Activated CD4-positive, CD25-positive, alpha-beta regulatory T cell (primary cell): Measurements from ENCODE around the gene CCDC134.
"Not testable (repeated sequence)": the region's sequence is repeated elsewhere in the genome, so short reads cannot be mapped to it uniquely, and the experiment has no call there.

Experiments used
- DNase-seq, 4 experiments: peaks; one replicate each; lab custom pipeline; 2025; lab: John Stamatoyannopoulos, UW

Gene CCDC134

DNA sequence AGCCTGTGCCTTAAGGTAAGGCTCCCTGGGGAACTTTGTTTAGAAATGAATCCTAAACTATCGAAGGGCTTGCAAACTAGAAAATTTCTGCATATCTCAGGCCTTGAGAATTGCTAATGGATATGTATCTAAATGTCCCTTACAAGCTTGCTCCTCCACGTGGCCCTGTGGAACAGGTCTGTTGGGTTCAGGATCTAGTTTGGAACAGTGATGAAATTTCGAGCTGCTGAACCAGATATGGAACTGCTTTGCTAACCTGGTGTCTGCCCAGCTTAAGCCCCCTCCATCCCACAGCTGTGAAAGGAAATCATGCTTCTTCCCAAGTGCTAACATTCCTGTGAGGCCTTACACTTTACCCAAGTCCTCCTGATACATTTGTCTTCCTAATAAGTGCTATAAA, 44.0 kb downstream of the CCDC134 start:
- DNase-seq = no peak

DNA sequence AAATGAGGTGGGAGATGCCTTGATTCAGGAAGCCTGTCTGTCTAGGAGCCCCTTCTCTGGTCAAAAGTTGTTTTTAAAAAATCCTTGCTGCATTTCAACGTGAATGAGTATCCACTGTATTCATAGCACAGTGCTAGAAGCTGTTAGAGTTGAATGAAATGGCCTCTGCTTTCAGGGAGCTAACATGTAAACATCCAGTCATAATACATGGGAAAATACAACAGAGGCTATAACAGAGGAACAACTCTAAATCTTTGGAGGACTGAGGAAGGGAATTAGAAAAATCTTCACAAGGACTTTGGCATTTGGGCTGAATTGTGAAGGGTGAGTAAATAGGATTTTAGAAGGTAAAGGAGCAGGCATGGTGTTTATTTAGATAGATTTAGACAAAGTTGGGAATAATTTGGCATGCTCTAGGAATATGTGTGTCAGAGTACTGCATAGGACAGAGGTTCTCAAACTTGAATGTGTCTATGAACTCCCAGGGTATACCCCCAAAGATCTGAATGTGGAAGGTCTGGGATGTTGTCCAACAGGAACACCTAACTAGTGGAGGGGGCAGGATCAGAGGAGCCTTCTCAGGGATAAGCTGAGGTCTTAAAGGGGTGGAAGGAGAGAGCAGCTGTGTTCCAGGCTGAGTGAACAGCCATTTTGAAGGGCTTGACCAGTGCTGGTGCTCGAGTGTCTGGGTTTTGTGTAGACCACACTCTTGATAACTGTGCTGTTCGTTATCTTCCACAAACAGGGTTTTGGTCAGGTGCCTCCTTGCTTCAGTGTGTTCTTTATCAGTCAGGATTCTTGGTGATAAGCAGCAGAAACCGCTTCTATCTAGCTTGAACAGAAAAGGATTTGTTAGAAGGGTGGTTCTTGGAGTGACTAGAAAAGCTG, 45.1 kb downstream of the CCDC134 start:
- no peak for DNase-seq

DNA sequence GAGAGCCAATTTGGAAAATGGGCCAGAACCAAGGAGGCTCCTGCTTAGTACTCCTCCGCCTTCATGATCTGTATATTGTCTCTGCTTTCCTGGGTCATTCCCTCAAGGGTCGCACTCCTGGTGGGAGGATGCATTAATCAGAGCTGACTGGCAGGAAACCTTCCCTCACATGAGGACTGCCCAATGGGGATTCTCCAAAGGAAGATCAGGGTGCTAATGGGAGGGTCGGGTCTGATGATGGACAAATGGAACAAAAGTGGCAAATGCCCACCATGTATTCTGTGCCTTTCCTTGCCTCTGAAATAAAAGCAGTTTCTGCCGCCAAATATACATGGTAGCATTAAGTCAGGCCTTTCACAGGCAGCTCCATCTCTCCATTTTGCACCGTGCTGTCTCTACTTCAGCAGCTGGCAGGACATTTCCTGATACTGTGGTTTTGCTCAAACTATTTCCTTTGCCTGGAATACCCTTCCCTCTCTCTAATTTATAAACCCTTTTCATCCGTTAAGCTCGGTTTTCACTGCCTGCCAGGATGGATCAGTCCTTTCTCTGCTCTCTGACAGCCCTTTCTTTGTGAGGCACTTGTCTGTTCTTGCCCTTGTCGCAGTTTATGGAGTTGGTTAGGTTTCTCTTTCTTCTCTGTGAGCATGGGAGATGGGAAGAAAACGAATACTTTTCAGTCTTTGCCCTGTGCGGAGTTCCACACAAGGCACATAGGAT, 45.9 kb downstream of the CCDC134 start:
- DNase-seq = no peak

DNA sequence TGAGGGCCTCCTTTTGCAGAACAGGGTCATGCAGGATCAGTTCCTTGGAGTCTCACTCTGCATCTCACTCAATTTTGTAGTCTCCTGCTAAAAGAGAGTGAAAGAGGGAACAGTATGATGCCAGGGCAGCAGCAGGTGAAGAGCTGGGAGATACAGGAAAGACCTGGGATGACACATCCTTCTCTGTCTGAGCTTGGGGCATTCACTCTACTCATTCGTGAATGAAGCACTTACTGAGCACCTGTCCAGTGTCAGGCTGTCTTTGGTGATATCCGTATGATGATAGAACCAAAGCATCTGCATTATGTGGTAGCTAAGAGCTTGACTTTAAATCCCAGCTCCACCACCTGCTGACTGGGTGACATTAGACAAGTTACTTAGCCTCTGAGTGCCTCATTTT, 46.8 kb downstream of the CCDC134 start:
- no peak for DNase-seq

DNA sequence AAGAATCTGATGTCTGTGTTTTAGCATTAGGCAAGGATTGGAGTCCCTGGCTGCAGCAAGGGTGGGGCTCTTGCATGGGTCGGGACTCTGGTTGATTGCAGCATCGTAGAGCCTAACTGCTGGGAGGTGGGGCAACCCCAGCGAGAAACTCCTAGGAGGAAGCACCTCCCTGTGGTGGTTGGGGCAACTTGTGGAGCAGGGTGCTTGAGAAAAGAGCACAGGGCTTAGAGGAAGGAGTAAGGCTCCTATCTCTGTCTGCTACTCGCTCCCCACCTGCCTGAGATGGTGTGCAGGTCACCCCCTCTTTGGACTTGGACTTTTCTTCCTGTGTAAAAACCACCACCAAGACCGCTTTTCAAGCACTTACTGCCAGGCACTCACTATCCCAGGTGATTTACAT, 48.0 kb downstream of the CCDC134 start:
- no peak for DNase-seq

DNA sequence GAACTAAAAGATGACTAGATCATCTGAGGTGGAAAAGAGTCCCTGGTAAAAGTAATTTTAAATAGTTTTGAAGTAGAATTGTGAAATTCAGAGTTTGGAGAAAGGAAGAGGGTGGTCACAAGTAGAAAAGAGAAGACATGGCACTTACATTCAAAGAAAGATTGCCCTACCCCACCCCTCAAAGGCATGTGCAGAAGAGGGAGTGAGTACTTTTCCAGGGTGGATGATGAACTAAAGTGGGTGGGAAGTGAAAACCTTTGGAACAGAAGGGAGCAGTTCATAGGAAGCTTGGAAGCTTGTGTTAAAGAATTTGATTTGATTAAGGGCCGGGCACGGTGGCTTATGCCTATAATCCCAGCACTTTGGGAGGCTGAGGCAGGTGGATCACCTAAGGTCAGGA, 56.0 kb downstream of the CCDC134 start:
- DNase-seq = no peak

DNA sequence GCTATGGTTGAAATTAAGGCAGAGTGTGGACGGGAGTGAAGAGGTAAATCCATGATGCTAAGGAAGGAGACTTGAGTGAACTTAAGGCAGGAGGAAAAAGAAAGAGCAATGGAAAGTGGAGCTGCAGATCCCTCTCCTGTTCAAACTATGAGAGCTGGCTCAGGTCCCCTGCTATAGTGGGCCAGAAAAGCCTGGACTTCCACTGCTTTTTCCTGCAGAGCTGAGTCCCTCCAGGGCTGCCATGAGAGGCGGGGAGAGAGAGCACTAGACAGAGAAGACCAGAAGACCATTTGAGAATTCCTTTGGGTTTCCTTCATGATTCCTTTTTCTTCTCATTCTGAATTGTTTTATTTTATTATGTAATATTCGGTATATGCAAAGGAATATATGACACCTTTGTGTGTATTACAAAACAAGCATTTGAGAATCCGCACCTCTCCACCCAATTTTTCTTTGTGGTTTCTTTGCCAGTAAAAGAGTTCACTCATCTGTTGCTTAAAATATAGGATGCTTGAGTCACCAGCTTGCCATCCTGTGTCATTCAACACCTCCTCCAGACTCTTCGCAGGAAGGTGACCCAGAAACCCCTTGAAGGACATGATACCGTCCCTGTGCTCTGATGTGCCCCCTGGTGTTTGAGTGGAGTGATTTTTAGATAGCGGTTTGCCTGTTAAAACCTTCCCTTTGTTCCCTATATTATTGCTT, 56.8 kb downstream of the CCDC134 start:
- peak; percentile 21 to 54 (median 36) for DNase-seq

DNA sequence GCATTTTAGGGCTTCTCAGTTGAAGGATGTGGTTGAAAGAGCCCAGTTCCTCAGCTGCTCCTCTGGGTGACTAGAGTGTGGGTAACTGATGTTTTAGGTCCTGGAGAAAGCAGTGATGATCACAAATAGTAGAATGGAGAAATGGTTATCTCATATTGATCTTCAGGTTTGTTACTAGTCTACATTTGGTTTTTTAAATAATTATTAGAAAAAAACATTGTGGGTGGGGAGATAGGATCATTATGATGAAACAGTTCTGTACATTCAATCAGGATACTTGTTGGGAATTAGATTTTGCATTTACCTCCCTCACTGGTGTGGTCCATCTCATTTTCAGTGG, 57.4 kb downstream of the CCDC134 start:
- no peak for DNase-seq

DNA sequence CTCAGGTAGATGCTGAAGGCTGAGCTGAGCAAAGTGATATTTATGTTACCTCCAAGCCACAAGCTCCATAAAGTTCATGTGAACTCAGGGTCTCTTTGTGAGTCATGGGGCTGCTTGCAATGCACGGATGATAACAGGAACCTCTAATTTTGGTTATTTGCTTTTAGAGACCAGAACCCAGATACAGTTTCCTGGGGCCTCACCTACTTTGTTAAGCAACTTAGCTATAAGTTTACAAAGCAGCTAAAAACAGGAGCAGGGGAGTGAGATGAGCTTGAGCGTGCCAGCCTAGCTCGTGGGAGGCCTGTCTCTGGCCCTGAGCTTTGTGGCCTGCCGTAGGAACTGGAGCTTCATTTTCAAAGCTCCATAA, 61.7 kb downstream of the CCDC134 start:
- DNase-seq = peak in 2 of 4 experiments; percentile 24 to 29

DNA sequence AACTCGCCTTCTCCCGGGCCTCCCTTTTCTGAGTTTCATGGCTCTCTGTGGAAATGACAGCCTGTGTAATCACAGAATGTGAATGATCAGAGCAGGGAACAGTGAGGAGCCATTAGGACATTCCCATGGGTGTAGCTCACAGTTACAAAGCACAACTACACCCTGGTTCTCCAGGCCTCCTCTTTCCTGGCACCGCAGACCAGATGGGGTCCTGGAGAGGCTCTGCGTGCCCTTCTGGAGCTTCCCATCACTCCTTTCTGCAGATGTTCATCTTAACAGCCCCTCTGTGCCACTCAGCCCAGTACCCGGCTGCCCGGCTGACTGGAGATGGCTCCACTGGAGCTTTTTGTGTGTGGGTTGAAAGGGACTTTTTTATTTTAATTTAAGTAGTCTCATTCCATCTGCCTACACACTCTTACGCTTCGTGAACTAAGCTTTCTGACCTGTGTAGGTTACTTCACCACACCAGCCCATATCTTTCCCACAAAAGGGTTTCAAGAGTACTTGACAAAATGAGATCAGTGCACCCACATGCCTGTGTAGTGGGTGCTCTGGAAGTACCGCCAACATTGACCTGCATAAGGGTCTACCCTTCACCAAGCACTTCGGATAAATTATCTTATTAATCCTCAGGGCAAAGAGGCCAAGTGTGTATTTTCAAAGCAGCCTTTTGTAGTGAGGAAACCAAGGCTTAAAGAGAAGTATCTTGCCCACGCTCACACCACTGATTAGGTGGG, 62.2 kb downstream of the CCDC134 start:
- peak in 1 of 4 experiments; percentile 29 for DNase-seq

DNA sequence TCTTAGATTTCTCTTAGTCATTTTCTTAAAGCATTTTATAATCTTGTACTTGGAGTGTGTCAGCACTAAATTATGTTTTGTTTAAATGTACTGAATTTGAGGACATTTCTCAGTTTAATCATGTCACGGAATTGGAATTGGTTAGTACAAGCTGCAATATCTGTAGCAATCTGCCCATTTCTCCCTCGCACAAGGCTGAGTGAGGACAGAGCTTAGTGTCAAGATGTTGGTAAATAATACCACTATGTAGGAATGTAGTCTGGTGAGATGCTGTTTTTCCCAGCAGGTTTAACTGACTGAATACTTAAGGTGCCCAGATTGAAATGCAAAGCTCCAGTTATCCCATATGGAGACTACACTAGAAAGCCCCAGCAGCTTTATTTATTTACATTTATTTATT, 63.0 kb downstream of the CCDC134 start:
- DNase-seq = no peak

DNA sequence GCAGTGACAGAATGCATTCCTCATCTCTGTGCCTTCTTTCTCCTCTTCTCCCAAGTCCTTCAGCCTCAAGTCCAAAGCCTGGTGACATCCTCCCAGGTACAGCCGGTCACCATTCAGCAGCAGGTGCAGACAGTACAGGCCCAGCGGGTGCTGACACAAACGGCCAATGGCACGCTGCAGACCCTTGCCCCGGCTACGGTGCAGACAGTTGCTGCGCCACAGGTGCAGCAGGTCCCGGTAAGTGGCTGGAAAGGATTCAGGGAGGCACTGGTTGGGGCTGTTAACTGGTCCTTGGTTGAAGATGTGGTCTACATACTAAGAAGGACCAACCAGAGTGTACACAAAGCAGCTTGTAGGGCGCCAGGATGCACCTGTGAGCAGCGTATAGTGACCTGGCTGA, 68.1 kb downstream of the CCDC134 start:
- DNase-seq = no peak

DNA sequence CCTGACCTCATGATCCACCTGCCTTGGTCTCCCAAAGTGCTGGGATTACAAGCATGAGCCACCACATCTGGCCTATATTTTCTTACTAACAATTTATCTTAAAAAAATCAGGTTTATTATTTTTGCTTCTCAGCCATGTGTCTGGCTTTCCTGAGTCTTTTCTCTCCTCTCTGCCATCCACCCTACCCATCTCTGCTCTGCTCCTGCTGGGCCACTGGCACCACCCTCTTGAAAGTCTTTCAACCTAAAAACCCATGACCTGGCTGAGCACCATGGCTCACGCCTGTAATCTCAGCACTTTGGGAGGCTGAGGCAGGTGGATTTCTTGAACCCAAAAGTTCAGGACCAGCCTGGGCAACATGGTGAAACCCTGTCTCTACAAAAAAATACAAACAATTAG, 69.6 kb downstream of the CCDC134 start:
- DNase-seq = not testable (repeated sequence)

DNA sequence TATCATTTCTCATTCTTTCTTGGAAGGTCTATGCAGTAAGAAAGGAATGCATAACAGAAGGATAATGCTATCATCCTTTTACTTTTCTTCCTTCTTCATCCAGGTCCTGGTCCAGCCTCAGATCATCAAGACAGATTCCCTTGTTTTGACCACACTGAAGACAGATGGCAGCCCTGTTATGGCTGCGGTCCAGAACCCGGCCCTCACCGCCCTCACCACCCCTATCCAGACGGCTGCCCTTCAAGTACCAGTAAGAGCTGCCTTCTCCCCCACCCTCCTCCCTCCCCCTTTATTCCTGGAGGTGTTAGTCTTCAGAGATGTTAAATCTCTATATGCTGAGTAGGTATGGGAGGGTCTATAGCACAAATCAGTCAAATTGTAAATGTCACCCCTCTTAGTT, 70.3 kb downstream of the CCDC134 start:
- DNase-seq = no peak

DNA sequence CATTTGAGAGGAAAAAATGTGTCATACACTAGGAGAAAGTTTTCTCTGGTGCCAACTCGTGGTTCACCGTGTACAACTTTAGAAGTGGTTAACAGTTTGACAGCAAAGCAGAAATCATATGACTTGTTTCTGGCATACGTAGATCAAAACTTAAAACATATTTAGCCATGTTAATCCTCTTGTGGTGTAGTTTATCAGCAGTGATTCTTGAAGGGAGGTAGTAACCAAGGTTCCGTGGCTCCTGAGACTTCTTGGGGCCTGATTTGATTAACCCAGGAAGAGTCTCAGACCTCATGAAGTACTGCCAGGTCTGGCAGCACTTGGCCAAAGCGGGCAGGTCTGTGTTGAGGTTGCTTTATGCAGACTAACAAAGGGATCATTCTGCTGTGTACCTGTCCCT, 72.9 kb downstream of the CCDC134 start:
- no peak for DNase-seq

DNA sequence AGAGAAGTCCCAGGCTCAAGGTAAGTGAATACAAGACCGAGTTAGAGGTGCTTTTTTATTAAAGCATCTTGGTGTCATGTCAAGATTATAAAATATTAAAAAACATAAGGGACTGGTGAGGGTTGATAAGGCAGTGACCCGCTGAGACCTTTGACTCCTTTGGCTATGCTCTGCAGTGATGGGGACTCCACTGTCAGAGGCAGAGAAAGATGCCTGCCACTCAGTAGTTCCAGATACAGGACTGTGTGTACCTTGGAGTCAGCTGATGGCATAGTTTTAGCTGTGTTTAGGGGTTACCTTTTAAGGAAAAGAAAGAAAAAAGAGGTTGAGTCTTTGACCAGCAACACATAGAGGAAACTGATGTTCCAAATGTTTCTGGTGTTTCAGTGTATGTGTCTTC, 73.6 kb downstream of the CCDC134 start:
- no peak for DNase-seq

DNA sequence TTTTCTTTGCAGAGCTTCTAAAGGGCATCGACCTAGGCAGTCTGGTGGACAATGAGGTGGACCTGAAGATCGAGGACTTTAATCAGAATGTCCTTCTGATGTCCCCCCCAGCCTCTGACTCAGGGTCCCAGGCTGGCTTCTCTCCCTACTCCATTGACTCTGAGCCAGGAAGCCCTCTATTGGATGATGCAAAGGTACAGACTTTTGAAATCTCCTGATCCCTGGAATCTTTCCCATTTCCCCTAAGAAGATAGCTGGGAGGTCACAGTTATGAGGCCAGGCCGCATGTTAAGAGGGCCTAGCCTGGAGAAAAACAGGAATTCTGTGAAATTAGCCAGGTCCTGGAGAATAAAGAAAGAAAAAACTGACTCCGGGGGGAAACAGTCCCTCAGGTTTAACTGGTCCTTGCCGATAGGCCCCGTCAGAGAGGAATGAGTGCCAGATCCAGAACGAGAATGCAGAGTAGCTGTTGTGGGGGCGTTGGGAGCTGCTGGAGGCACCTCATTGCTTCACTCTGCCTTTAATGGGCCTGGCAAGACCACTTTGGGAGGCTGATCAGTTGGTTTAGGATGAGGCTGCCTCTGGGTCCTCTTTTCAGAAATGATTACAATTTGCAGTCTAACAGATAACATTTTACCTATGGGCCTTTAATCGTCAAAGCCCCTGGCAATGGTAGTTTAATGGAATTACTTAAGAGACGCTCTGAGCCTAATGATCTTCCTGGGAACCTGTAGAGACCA, 75.2 kb downstream of the CCDC134 start:
- no peak for DNase-seq
